WTC11 (cell line): ENCODE results near the gene VWF. TPM values are rescaled to one million over a fixed set of nuclear protein-coding genes. Genes with fewer than 3 reads are reported as not detected.

Experiments
- ATAC-seq: fragments of 200-7000 bp; cut with Tn5 transposase; 2 replicates; pipeline ENCODE4 v1.10.0; 2021; ENCODE audit warnings: mild to moderate bottlenecking, moderate library complexity
- CTCF ChIA-PET: fragments of 300-600 bp; sonication (Branson Sonifier 250); formaldehyde crosslinking; loops from one replicate; lab custom pipeline; 2021; ENCODE audit warnings: antibody characterized with exemption; lab: Charles Lee
- POLR2A ChIA-PET: fragments of 350-600 bp; sonication (Branson Sonifier 250); formaldehyde crosslinking; loops from one replicate; lab custom pipeline; 2021; ENCODE audit warnings: antibody characterized with exemption; lab: Charles Lee
- DNase-seq: peaks from one replicate; pipeline ENCODE4 v3.0.0; 2021; ENCODE audit warnings: low spot score
- H3K27ac Mint-ChIP-seq: 2 replicates; pipeline ENCODE4 v1.8.0; 2021; ENCODE audit warnings: mixed read lengths
- H3K27me3 Mint-ChIP-seq: 2 replicates; pipeline ENCODE4 v1.8.0; 2021; ENCODE audit warnings: low read depth, mild to moderate bottlenecking, moderate library complexity, mixed read lengths
- H3K36me3 Mint-ChIP-seq: 2 replicates; pipeline ENCODE4 v1.8.0; 2021; ENCODE audit warnings: mixed read lengths
- H3K4me1 Mint-ChIP-seq: 2 replicates; pipeline ENCODE4 v1.8.0; 2022; ENCODE audit warnings: mixed read lengths
- H3K4me3 Mint-ChIP-seq: 2 replicates; pipeline ENCODE4 v1.8.0; 2021; ENCODE audit warnings: mild to moderate bottlenecking, moderate library complexity, mixed read lengths
- H3K9me3 Mint-ChIP-seq: 2 replicates; pipeline ENCODE4 v1.8.0; 2021; ENCODE audit warnings: mixed read lengths
- ATF1 ChIP-seq: sonication (generic); formaldehyde crosslinking; IDR thresholded peaks from 2 replicates; pipeline ENCODE4 v1.8.1; 2023; ENCODE audit warnings: mild to moderate bottlenecking, moderate library complexity, missing genetic modification reagents
- ATF6 ChIP-seq: sonication (generic); formaldehyde crosslinking; IDR thresholded peaks from 2 replicates; pipeline ENCODE4 v1.8.1; 2023; ENCODE audit warnings: mild to moderate bottlenecking, missing genetic modification reagents
- CREM ChIP-seq: sonication (generic); formaldehyde crosslinking; IDR thresholded peaks from 2 replicates; pipeline ENCODE4 v1.8.1; 2022; ENCODE audit warnings: mild to moderate bottlenecking, missing genetic modification reagents, moderate library complexity
- ELF4 ChIP-seq: sonication (generic); formaldehyde crosslinking; IDR thresholded peaks from 2 replicates; pipeline ENCODE4 v1.8.1; 2022; ENCODE audit warnings: low read depth, mild to moderate bottlenecking, moderate library complexity, missing genetic modification reagents
- FOXJ3 ChIP-seq: sonication (generic); formaldehyde crosslinking; IDR thresholded peaks from 2 replicates; pipeline ENCODE4 v1.9.0; 2021; ENCODE audit warnings: missing genetic modification reagents, mild to moderate bottlenecking, borderline replicate concordance
- GTF2I ChIP-seq: fragments of 250-450 bp; sonication (Bioruptor Pico); conservative IDR thresholded peaks from 2 replicates; pipeline ENCODE4 v1.4.0; 2021; ENCODE audit warnings: mild to moderate bottlenecking
- IRF2 ChIP-seq: sonication (generic); formaldehyde crosslinking; IDR thresholded peaks from 2 replicates; pipeline ENCODE4 v1.8.0; 2022; ENCODE audit warnings: low read depth, missing genetic modification reagents, borderline replicate concordance
- KAT7 ChIP-seq: sonication (generic); formaldehyde crosslinking; IDR thresholded peaks from 2 replicates; pipeline ENCODE4 v1.8.1; 2023; ENCODE audit warnings: missing genetic modification reagents, mild to moderate bottlenecking, borderline replicate concordance
- NR1H2 ChIP-seq: sonication (generic); formaldehyde crosslinking; IDR thresholded peaks from 2 replicates; pipeline ENCODE4 v1.9.0; 2021; ENCODE audit warnings: mild to moderate bottlenecking, moderate library complexity, missing genetic modification reagents
- SOX15 ChIP-seq: fragments of 250-450 bp; sonication (Bioruptor Pico); IDR thresholded peaks from 2 replicates; pipeline ENCODE4 v1.9.0; 2021; ENCODE audit warnings: mild to moderate bottlenecking
- USF2 ChIP-seq: sonication (generic); formaldehyde crosslinking; IDR thresholded peaks from 2 replicates; pipeline ENCODE4 v1.8.1; 2023; ENCODE audit warnings: mild to moderate bottlenecking, missing genetic modification reagents, moderate library complexity
- ZNF219 ChIP-seq: sonication (generic); formaldehyde crosslinking; IDR thresholded peaks from 2 replicates; pipeline ENCODE4 v1.8.0; 2023; ENCODE audit warnings: missing genetic modification reagents, mild to moderate bottlenecking, borderline replicate concordance
- ZNF263 ChIP-seq: sonication (generic); formaldehyde crosslinking; IDR thresholded peaks from 2 replicates; pipeline ENCODE4 v1.8.1; 2022; ENCODE audit warnings: low read depth, mild to moderate bottlenecking, moderate library complexity, missing genetic modification reagents
- ZSCAN18 ChIP-seq: fragments of 250-450 bp; sonication (Bioruptor Pico); IDR thresholded peaks from 2 replicates; pipeline ENCODE4 v2.1.2; 2022; ENCODE audit warnings: mild to moderate bottlenecking, moderate library complexity
- total RNA-seq: library from RNA; stranded (reverse); gene quantifications from 3 replicates; pipeline ENCODE4 v1.2.3, GENCODE V29; 2021
- TF ChIP-seq, protein P1 (sequence below): sonication (generic); formaldehyde crosslinking; IDR thresholded peaks from 2 replicates; pipeline ENCODE4 v1.8.1; 2022; ENCODE audit warnings: missing genetic modification reagents, borderline replicate concordance
- TF ChIP-seq, protein P2 (sequence below): fragments of 250-450 bp; sonication (Bioruptor Pico); conservative IDR thresholded peaks from 2 replicates; pipeline ENCODE4 v1.9.0; 2021; ENCODE audit warnings: mild to moderate bottlenecking
- TF ChIP-seq, protein P3 (sequence below): sonication (generic); formaldehyde crosslinking; IDR thresholded peaks from 2 replicates; pipeline ENCODE4 v1.8.1; 2022; ENCODE audit warnings: mild to moderate bottlenecking, moderate library complexity, missing genetic modification reagents

VWF gene
- total RNA-seq, 1 experiment from 2014 or later, result 0.48 TPM

DNA sequence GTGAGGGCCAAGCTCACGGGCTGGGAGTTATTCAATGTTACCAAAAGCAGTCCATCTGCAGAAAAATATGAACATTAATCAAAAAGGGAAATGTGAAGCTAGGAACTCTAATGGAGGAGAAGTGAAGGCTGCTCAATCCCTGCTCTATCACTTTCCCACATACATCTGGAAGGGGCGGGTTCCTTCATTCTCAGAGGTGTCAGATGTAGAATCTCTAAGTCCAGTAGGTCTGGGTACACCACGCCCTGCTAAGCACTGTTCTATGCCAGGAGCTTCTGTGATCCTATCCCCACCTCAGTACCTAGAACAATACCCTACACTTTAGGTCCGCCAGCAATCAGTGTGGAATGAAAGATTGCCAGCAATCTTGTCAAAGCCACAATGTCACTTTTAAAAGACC lies 142.4 kb downstream of the VWF start (continued):
- TF ChIP-seq, protein P1, sequence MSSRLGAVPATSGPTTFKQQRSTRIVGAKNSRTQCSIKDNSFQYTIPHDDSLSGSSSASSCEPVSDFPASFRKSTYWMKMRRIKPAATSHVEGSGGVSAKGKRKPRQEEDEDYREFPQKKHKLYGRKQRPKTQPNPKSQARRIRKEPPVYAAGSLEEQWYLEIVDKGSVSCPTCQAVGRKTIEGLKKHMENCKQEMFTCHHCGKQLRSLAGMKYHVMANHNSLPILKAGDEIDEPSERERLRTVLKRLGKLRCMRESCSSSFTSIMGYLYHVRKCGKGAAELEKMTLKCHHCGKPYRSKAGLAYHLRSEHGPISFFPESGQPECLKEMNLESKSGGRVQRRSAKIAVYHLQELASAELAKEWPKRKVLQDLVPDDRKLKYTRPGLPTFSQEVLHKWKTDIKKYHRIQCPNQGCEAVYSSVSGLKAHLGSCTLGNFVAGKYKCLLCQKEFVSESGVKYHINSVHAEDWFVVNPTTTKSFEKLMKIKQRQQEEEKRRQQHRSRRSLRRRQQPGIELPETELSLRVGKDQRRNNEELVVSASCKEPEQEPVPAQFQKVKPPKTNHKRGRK (CRISPR knock-in tag), result no peak
- TF ChIP-seq FOXJ3 (CRISPR knock-in tag), result no peak
- TF ChIP-seq, protein P2, sequence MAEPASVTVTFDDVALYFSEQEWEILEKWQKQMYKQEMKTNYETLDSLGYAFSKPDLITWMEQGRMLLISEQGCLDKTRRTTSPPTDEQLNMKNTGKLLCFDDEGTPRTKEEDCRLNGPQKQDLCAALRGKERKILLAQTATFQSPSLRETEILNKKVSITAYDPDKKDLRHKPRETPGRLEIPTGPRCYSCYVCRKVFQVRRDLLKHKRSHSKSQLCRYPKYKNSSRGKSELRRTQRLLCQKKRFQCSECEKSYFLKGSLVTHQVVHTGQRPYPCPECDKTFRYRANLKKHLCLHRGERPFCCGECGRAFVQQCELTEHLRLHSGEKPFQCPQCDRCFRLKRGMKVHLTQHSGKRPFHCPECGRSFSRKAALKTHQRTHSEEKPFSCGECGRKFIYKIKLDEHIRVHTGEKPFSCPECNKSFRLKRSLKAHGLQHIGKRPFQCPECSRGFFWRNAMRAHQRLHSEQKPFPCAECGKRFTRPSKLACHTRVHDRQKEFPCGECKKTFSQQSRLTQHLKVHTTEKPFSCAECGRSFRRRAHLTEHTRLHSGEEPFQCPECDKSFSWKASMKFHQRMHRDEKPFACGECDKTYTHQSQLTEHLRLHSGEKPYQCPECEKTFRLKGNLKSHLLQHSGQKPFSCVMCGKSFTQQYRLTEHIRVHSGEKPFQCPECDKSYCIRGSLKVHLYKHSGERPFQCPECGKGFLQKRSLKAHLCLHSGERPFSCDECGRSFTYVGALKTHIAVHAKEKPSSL, result no peak
- no peak for TF ChIP-seq IRF2
- TF ChIP-seq ATF1 (CRISPR knock-in tag), result no peak
- TF ChIP-seq ELF4, result no peak

DNA sequence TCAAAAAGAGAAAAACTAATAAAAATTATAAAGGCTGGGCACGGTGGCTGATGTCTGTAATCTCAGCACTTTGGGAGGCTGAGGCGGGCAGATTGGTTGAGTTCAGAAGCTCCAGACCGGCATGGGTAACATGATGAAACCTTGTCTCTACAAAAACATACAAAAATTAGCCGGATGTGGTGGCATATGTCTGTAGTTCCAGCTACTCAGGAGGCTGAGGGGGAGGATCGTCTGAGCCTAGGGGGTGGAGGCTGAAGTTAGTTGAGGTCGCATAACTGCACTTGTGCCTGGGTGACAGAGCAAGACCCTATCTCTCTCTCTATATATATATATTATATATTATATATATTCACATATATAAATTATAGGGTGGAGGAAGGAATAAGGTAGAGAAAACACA lies 146.9 kb downstream of the VWF start:
- no peaks in the 10 kb centered on the region for H3K27me3 Mint-ChIP-seq
- CTCF ChIA-PET, result interaction anchor here (1.4 to 1.7 kb wide), 2 partner anchors 11 kb away, joined by 3 to 9 read pairs; no protein-coding TSS in a partner anchor
- no peak for DNase-seq
- no peaks in the 10 kb centered on the region for H3K9me3 Mint-ChIP-seq
- TF ChIP-seq ZNF219, result no peak
- no peak for TF ChIP-seq ZNF263
- TF ChIP-seq ELF4, result no peak
- no peak for TF ChIP-seq SOX15 (CRISPR knock-in tag)
- TF ChIP-seq ZSCAN18 (CRISPR knock-in tag), result no peak
- TF ChIP-seq NR1H2, result no peak
- TF ChIP-seq USF2 (CRISPR knock-in tag), result no peak
- TF ChIP-seq, all 79 proteins: peak for 0
- no peak overlapping the region for H3K4me3 Mint-ChIP-seq
- no peaks in the 10 kb centered on the region for H3K36me3 Mint-ChIP-seq
- POLR2A ChIA-PET, result no interaction called here
- ATAC-seq, result no peak
- H3K4me1 Mint-ChIP-seq, result no peaks in the 10 kb centered on the region
- no peak overlapping the region for H3K27ac Mint-ChIP-seq

- Mint-ChIP-seq H3K27ac (no peak overlapping the region), H3K9me3 (no peaks in the 10 kb centered on the region), H3K27me3 (no peaks in the 10 kb centered on the region), H3K4me1 (no peaks in the 10 kb centered on the region), H3K36me3 (no peaks in the 10 kb centered on the region), H3K4me3 (no peak overlapping the region)
- POLR2A ChIA-PET, result no interaction called here
- DNase-seq (no peak), ATAC-seq (no peak)
- CTCF ChIA-PET, result interaction anchor here (1.4 to 1.7 kb wide), 2 partner anchors 10 to 12 kb away, joined by 3 to 9 read pairs; no protein-coding TSS in a partner anchor
- TF ChIP-seq KAT7 (CRISPR knock-in tag) (no peak), IRF2 (no peak), ATF6 (CRISPR knock-in tag) (no peak), GTF2I (CRISPR knock-in tag) (no peak), CREM (CRISPR knock-in tag) (no peak)
- TF ChIP-seq, protein P3, sequence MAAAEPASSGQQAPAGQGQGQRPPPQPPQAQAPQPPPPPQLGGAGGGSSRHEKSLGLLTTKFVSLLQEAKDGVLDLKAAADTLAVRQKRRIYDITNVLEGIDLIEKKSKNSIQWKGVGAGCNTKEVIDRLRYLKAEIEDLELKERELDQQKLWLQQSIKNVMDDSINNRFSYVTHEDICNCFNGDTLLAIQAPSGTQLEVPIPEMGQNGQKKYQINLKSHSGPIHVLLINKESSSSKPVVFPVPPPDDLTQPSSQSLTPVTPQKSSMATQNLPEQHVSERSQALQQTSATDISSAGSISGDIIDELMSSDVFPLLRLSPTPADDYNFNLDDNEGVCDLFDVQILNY, result no peak
These were observed 147.8 kb downstream of the VWF start for GRCh38 chr12:5976711-5977110.
